Stimulated activated CD4-positive, alpha-beta T cell treated with anti-CD3 and anti-CD28 coated beads, Interleukin-2, amount 100 ng/mL, for 4 hours (primary cell): ENCODE data around the gene ARHGEF3.
"Not testable (repeated sequence)": the region's sequence is repeated elsewhere in the genome, so short reads cannot be mapped to it uniquely, and the experiment has no call there.

Source experiments
- DNase-seq: peaks from one replicate; pipeline ENCODE4 v3.0.0-alpha.2; 2020; ENCODE audit warnings: low read depth

The ARHGEF3 gene

DNA sequence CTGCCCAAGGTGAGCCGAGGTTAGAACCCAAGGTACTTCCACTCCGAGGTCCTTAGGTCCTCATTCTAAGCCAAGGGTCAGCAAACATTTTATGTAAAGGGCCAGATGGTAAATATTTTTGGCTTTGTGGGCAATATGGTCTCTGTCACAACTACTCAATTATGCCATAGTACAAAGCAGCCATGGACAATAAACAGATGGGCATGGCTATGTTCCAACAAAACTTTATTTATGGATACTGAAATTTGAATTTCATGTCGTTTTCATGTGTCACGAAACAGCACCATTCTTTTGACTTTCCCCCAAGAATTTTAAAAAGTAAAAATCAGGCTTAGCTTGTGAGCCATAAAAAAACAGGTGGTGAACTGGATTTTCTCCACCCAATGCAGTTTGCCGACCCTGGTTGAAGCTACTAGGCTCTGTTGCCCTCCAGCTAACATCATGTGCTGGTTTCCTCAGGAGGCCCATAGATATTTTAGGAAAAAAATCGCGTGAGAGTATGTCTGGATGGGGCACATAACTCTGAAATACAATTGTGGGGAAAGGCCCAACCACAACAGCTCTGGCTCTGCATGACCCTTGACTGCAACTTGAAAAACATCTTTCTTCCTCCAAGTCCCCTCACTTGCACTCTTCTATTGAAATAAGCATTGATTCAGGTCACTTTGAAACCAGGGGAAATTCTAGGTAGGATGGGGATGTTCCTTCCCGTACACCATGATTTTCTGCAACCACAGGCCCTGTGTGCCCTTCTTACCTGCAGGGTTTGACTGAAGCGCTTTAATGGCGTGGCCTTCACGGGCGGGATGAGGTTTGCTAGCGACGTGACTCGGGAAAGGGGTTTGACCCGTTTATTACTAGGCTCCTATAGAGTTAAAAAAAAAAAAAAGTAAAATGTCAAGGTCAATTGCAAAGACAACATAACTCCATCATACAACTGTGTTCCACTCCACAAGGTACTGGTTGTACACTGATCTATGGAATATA lies 28.5 kb downstream of the ARHGEF3 start:
- DNase-seq: no peak

- DNase-seq: no peak
These were observed 30.4 kb downstream of the ARHGEF3 start for GRCh38 chr3:56771376-56771775.

GRCh38 chr3:56769116-56769707 lies 32.5 kb downstream of the ARHGEF3 start:
- DNase-seq: no peak

DNA sequence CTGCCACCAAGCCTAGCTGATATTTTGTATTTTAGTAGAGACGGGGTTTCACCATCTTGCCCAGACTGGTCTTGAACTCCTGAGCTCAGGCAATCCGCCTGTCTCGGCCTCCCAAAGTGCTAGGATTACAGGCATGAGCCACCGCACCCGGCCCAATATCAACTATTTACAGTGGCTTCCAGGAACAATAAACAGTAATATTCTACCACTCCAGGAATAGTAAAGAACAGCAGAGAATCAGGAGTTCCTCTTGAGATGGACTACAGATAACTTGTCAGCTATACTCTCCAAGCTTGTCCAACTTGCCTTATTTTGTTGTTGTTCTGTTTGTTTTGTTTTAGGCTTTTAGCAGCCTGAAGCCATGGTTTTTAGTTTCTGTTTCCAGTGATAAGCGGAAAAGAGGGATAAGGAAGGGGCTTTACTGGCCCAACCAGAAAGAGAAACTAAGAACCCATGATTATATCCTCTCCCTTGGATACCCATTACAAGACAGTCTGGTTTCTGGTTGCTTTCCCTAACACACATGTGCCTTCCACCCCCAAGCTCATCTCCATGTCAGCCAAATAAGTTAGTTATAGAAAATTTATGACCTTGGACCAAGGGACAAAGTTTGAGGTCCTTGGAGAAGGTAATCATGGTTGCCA lies 36.7 kb downstream of the ARHGEF3 start:
- DNase-seq: no peak

- no peak for DNase-seq
These were observed 37.6 kb downstream of the ARHGEF3 start for GRCh38 chr3:56764184-56764583.

DNA sequence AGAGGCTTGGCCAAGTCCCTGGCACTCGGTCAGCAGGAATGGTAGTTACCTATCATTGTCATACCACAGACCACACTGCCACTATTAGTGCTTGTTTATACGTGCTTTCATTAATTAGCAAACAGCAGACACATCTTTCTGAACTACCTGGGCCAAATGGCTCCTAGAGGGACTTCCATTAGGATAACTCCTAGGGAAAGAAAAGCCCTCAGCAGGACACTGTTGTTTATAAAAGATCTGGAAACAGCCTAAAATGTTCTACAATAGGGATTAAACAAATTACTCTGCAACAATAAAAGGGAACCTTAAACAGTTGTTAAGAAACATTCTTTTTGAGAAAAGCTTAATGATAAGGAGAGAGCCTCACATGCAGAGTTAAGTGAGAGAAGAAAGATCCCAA lies 38.5 kb downstream of the ARHGEF3 start:
- DNase-seq: no peak

DNA sequence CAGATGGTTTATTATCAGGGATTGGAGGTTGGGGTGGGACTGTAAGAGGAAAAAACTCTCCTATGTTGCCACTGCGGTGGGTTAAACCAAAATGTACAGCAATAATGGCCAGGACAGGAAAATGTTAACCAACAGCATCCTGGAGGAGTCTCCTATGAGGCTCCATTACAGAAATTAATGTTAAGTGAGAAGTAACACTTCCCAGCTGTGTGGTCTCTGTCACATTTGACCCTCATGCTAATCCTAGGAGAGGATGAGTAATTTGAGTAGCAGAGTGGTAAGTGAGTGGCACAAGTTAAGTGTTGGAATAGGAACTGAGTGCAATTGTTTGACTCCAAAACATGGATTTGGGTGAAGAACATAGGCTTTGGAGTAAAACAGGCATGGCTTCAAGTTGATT lies 39.0 kb downstream of the ARHGEF3 start:
- no peak for DNase-seq

DNA sequence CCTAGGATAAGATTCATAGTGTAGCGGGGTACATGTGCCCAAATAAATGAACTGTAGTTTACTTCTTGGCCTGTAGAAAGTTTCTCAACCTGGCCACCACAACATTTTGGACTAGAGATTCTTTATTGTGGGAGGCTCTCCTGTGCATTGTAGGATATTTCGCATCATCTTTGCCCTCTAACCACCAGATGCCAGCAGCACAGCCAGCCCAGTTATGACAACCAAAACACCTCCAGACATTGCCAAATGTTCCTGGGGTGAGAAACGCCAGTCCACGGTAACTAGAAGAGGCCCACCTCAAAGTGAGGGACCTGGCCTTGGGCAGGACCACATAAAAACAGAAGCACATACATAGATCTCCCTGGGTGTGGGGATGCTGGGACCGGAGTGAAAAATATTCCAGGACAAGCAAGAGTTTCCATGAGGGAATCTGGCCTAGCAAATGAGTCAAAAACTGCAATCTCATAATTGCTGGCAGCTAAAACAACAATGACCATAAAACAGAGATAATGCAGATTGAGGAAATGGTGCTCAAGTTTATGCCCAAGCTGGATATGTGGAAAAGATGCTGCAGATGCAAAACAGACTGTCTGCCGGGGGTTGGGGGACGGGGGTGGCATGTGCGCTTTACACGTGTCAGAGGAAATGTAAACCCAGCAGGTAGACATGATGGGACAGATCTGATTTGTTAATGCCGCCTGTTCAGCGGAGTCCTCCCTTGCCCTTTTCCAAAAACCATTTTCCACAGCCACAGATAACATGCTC lies 39.7 kb downstream of the ARHGEF3 start:
- no peak for DNase-seq

GRCh38 chr3:56761023-56761422 lies 40.7 kb downstream of the ARHGEF3 start:
- DNase-seq: no peak

DNA sequence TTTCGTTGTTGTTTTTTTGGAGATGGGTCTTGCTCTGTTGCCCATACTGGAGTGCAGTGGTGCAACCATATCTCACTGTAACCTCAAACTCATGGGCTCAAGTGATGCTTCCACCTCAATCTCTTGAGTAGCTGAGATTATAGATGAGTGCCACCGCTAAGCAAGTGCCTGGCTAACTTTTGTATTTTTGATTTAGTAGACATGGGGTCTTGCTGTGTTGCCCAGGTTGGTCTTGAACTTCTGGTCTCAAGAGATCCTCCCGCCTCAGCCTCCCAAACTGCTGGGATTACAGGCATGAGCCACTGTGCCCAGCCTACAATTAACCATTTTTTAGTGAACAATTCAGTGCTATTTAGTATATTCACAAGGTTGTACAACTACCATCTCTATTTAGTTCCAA lies 42.2 kb downstream of the ARHGEF3 start:
- DNase-seq: no peak

GRCh38 chr3:56758539-56758981 lies 43.2 kb downstream of the ARHGEF3 start:
- DNase-seq: peak; percentile 28

GRCh38 chr3:56758042-56758441 lies 43.7 kb downstream of the ARHGEF3 start:
- DNase-seq: not testable (repeated sequence)

- DNase-seq: no peak
These were observed 46.9 kb downstream of the ARHGEF3 start for GRCh38 chr3:56754741-56755417.

DNA sequence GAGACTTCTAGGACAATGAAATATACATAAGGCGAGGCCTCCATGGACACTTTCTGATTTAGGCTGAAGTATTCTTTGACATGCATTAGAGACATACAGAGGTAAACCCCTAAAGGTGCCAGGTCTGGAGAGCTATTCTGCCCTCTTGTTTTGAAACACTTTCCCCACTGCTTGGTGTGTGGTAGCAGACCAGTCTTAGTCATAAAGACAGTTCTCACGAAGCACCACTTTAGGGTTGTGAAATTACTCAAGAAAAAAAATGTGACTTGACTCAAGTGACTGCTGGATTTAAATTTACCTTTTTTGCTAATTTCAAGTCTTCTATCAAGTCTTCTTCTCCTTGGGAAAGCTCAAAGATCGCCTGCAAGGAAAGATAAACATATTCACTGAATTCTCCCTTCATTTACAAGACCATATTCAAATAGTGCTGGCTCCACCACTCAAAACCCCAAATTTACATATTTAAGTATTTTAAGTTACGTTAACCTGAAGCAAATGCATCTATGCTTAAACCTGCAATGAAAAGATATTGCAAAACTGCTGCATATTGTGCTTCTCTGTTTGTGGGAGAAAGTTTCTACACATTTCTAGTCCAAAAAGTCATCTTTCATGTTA lies 48.4 kb downstream of the ARHGEF3 start:
- DNase-seq: peak; percentile 16

- no peak for DNase-seq
These were observed 50.6 kb downstream of the ARHGEF3 start for GRCh38 chr3:56751056-56751707.

DNA sequence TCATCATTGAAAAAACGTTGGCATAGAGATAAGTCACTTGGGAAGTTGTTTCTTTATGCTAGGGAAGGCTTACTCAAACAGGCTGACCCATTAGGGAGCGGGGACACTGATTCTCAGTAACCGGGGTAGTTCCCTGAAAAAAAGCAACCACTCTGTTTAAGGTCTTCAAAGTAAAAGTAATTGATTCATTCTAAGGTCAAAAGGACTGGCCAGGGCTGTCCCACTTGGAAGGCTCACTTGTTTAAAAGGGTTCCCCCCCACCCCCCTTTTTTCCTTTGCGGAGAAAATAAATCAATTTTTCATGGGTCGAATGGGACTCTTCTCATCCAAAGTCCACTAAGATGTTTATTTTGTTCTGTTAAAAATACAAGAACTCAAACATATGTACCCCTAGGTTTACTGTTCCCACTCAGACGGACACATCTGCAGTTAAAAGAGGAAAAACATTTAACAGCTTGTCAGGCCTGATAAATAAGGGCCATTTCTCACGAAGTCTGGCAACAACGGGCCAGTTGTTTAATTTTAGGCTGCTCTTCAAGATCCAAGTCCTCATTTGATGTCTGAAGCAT lies 53.0 kb downstream of the ARHGEF3 start:
- no peak for DNase-seq

DNA sequence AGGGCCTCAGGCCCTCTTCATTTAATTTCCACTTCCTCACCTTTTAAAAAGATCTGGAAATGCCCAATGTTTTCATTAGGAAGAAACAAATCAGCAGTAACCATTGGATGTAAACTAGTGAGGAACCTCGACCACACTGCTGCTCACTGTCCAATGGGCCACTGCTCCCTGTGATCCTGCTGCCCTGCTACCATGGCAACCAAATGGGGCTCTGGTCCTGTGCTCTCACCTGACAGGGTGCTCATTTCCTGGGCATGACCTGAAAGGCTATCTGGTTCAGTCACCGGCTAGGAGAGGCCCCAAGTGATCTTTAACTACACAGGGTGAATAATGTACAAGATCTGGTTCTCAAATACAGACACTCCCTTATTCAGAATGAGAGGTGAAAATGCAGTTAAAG lies 54.6 kb downstream of the ARHGEF3 start:
- no peak for DNase-seq

DNA sequence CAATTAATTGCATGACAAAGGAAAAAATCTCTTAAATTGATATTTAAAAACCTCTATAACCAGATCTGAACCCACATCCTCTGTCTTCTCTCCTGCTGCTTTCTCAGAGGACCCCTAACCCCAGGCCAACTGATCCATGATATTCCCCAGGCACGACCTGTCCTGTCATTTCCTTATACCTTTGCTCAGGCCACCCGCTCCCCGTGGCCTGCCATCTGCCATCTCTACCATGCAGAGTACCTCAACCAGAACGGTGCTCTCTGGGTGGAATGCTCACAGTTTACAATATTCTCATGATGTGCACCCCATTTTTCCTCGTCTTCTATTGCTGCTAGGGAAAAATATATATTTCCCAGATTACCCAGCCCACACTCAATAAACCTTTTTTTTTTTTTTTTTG lies 57.7 kb downstream of the ARHGEF3 start:
- DNase-seq: no peak

DNA sequence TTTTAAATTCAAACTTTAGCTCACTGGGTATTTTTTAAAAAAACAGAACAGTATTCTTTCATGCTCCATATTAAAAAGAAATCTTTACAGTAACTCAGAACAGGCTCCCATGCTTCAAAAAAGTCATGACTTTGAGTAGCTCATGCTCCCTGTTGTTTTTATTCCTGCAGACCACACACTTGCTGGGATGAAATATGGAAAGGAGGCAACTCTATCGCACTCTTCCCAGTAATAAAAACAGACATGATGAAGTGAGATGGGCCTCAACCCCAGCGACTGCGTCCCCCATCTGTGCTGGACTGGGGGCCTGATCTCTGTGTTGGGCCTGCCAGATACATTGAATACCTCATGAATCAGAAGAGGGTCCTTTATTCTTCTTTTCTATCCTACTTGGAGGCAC lies 58.9 kb downstream of the ARHGEF3 start:
- DNase-seq: no peak

DNA sequence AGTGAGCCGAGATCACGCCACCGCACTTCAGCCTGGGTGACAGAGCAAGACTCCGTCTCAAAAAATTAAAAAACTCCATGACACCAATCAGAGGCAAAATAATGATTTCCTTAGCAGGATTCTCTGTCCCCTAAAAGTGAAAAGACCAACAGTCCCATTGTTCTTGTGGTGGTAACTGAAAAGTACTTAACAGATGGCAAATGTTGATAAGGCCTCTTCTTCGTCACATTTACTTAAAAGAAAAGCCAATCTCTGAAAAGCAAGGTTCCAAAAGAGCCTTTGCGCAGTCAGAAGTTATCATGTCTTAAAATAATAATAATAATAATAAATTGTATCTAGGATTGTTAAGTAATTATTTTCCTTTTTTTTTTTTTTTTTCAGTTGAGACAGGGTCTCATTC lies 62.7 kb downstream of the ARHGEF3 start:
- no peak for DNase-seq
